Right hindlimb (tissue), 1 donor: ENCODE results near the gene FAM78A.
"Not testable (repeated sequence)": the region's sequence is repeated elsewhere in the genome, so short reads cannot be mapped to it uniquely, and the experiment has no call there.

Experiments
- DNase-seq: peaks from one replicate; pipeline ENCODE4 v3.0.0-alpha.2; 2018

Gene FAM78A

GRCh38 chr9:131236161-131236560, 40.1 kb downstream of the FAM78A start:
- no peak for DNase-seq

- DNase-seq: no peak
Observed at GRCh38 chr9:131235480-131235851, 40.8 kb downstream of the FAM78A start.

GRCh38 chr9:131234799-131235479, 41.4 kb downstream of the FAM78A start:
- DNase-seq: no peak

- no peak for DNase-seq
Observed at GRCh38 chr9:131233995-131234394, 42.3 kb downstream of the FAM78A start.

GRCh38 chr9:131233556-131233955, 42.8 kb downstream of the FAM78A start:
- DNase-seq: no peak

DNA sequence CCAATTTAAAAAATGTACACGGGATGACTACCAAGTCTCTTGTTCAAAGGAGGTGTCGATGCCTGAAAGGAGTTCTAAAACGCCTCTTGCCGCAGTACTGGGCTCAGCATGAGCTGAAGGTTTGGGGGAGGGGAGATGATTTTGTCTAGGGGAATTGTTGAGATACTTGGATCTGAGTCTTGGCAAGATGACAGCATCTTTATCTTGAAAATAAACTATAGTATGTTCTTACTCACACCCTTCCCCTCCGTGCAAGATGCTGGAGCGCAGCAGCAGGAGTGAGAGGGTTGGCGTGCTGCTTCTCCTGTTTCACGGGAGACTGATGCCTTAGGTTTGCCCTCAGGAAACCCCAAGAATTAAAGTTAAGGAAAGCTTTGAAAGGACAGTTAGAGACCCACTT, 47.3 kb downstream of the FAM78A start:
- DNase-seq: no peak

GRCh38 chr9:131227959-131228460, 48.3 kb downstream of the FAM78A start:
- no peak for DNase-seq

DNA sequence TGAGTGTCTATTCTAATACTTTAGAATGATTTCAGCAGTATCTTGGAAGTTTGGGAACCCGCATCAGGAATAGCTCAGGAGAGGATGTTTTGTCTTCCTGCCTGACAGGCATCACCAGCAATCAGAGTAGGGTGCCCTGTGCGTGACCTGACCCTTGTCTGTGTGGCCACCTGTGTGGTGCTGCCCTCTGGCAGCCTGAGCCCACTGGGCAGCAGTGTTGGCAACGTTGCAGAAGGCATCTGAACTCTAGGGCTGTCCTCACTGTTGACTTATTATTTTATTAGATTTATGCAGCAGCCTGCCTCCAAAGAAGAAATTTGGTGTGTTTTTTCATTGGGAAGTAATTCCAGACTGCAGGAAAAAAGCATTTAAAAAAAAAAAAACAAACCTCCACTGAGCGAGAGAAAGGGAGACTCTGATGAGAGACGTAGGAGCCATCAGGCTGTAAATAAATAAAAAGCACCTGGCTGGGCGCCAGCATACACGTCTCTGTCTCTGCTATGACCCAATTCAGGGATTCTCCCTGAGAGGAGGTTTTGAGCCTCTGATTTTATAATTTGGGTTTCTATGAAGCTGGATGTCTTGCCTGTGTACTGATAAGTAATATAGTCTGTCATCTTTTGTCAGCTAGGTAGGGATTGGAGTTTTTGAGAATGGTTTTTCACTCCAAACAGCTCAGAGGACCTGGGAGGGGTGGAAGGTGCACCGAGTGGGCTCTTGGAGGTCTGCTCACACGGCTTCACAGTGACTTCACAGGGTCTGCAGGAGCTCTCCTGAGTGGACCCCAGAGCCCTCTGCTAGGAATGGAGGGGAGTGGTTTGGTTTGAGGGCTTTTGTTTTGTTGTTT, 49.0 kb downstream of the FAM78A start:
- DNase-seq: no peak

DNA sequence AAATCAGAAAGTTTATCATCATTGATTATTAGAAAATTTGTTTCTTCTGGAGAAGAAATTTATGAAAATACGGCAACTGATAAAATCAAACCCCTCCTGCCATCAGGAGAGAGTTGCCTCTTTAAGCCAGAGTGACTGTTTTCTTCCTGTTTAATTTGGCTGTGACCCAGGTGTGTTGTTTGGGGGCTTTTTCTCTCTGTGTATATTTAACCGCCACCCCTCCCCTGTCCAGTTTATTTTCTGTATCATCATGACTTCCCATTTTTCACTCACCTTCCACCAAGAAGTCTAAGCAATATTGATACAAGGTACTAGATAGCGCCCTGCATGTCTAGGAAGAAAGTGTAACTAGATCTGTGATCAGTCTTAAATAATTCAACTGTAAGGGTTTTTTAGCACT, 50.1 kb downstream of the FAM78A start:
- DNase-seq: no peak

GRCh38 chr9:131222460-131222859, 53.9 kb downstream of the FAM78A start:
- no peak for DNase-seq

GRCh38 chr9:131220485-131220884, 55.8 kb downstream of the FAM78A start:
- no peak for DNase-seq

DNA sequence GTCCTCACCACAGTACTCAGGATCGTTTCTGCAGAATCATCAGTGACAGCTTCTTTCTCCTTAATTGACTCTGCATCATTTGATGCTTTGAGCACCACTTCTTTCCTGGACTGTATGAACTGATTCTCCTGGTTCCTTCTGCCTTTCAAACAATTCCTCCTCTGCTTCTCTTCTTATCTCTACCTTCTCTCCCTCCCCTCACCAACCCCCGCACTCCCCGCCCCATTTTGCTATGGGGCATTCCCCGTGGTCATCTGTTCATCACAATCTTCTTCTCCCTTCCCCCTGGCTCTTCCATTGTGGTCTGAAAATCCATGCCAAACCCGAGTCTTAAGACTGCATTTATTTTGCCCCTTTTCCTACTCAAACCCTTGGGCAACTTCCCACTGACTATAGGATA, 57.9 kb downstream of the FAM78A start:
- DNase-seq: no peak

DNA sequence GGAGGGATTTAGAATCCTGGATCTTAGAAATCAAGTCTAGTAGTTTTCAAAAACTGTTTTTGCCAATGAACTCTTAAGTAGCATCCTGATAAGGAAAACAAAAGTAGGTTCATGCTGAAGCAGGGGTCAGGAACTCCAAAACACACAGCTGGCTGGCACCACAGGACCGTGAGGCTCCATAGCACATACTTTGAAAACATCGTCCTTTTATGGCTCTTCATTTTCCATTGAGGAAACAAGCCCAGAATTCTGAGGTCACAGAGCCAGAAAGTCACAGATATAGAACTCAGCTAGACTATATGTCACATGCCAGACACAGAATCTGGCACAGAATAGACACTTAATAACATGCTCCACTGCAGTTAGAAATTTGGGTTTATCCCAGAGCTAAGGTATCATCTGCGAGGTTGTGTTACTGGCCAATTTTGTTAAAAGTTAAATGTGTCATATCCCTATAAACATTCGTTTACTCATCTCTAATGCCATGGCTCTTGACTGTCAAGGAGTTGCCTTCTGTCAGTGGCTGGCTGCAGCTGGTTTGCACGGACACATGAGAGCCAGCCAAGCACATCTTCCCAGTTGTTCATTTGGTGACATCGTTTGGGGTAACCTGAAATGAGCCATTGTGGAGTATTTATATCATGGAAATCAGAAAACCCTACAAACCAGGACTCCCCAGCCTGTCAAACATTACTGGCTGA, 58.8 kb downstream of the FAM78A start:
- DNase-seq: no peak

DNA sequence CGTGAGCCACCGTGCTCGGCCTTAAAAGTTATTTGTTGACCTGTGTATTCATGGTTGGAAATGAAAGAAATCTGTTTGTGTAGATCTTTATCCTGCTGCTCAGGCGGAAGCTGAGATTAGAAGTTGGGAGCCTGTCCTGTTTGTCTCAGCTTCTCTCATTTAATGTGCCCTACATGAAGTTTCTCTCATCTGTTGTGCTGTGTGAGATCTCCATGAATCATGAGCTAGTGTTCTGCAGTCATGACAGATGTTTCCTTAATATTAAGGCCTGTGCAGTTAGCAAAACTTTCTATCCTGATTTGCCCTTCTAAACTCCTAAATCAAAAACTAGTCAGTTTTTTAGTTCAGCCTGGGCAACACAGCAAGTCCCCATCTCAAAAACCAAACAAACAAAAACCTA, 59.5 kb downstream of the FAM78A start:
- DNase-seq: no peak

DNA sequence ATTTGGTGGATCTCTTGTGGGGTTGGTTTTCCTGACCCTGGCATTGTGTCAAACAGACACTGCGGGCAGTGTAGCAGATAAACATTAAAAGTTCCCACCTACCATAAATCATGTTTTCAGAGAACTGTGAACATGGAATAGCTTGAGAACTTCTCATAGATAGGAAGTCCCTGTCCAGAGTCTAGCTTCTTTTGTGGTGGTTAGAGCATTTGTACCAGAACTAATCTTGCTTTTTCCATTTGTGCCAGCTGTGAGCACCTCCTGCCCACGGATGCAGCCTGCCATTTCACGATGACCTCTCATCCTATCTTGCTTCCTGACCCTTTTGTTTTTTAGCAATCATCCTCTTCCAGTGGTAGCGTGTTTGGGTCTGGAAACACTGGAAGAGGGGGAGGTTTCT, 61.4 kb downstream of the FAM78A start:
- DNase-seq: no peak

DNA sequence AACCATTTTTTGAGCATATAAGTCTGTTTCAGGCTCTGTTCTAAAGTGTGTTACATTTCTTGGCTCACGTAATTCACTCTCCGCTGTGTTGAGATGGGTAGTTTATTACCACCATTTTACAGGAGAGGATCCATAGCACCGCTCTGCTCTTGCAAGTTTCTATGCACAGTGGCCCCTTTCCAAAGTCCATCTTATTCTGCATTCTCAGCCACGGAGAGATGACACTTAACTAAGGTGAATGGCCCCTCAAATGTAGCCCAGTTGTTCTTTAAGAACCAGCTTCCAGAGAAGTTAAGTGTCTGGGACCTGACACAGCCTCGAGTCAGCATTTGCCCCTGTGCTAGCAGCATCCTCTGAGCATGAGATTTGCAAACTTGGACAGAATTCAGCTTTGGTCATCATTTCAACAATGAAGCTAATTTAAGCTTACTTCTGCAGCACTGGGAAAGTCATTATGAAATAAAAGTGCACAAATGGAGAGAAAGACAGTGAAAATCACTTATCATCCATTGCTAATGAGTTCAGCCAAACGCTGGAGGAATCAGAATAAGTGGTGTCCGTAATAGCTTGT, 61.9 kb downstream of the FAM78A start:
- no peak for DNase-seq

GRCh38 chr9:131211920-131212319, 64.4 kb downstream of the FAM78A start:
- not testable (repeated sequence) for DNase-seq
